ENCODE data around the gene INHBA.

DNA sequence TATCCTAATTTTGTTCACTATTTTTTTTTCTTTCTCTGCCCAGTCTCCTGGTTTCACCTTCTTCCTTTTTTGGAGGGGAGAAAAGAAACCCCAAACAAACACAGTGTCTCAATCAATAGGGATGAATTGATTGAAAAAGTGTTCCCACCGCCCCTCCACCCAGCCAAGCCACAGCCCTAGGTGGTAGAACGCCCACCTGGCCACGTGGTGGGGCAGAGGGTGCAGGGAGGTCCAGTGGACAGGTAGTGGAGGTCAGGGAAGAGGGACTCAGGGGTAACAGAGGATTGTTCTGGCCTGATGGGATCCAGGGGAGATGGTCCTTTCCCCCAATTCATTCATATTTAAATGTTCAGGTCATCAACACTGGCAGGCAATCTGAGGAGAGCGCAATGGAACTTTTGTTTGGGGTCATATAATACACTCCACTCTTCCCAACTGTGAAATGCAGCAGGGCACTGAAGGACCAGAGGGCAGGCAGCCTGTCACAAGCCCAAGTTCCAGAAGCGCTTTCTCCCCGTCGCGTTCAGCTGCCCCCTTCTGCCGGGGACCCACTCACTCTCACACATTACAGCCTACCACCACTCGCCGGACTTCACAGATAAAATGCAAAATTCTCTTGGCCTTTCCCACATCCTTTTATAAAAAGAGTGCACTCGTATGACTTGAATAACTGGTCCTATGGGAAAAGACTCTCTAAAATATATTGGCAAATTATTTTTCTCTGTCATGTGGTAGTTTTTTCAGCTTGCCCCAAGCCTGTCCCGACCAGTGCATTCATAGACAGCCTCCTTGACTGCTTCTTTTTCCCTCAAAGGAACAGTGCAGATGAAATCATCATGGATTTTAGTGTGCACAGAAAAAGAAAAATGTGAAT, 1.6 kb downstream of the INHBA start:
- TF ChIP-seq CTCF (conservative IDR thresholded peaks at IDR 0.05; ENCODE audit: low read depth, low read length) = no peak
- no peak for TF ChIP-seq RFX5 (IDR thresholded peaks at IDR 0.05; ENCODE audit: low read depth, low read length)
- peak; percentile 77; the same call in 1 of the 2 replicates for TF ChIP-seq POLR2A (IDR thresholded peaks at IDR 0.05; ENCODE audit: low read depth, low read length)
- no peak for TF ChIP-seq RCOR1 (IDR thresholded peaks at IDR 0.05; ENCODE audit: insufficient replicate concordance, low read length)
- TF ChIP-seq MAZ (IDR thresholded peaks at IDR 0.05; ENCODE audit: borderline replicate concordance, low read depth, low read length) = no peak
- TF ChIP-seq, protein P1, sequence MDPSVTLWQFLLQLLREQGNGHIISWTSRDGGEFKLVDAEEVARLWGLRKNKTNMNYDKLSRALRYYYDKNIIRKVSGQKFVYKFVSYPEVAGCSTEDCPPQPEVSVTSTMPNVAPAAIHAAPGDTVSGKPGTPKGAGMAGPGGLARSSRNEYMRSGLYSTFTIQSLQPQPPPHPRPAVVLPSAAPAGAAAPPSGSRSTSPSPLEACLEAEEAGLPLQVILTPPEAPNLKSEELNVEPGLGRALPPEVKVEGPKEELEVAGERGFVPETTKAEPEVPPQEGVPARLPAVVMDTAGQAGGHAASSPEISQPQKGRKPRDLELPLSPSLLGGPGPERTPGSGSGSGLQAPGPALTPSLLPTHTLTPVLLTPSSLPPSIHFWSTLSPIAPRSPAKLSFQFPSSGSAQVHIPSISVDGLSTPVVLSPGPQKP (IDR thresholded peaks at IDR 0.05; ENCODE audit: borderline replicate concordance, low read depth, low read length) = no peak
- TF ChIP-seq SMC3 (IDR thresholded peaks at IDR 0.05; ENCODE audit: low read depth, low read length) = no peak
- no peak for TF ChIP-seq MAFK (IDR thresholded peaks at IDR 0.05; ENCODE audit: low read depth, low read length)
- no peak for TF ChIP-seq BHLHE40 (IDR thresholded peaks at IDR 0.05; ENCODE audit: low read depth, low read length)
- TF ChIP-seq RAD21 (IDR thresholded peaks at IDR 0.05; ENCODE audit: low read length) = no peak
- peak; percentile 38; the same call in 1 of the 2 replicates for TF ChIP-seq USF2 (IDR thresholded peaks at IDR 0.05; ENCODE audit: low read depth, low read length)
- no peak for TF ChIP-seq FOS (IDR thresholded peaks at IDR 0.05; ENCODE audit: low read depth, low read length)
- TF ChIP-seq CHD1 (IDR thresholded peaks at IDR 0.05; ENCODE audit: low read depth, low read length) = 0 out of 2 replicates have a peak, but pooled peaks have one; percentile 95
- TF ChIP-seq MXI1 (IDR thresholded peaks at IDR 0.05; ENCODE audit: borderline replicate concordance, low read depth, low read length) = no peak

Measured in IMR-90 (cell line).